ENCODE results near the gene GNB4.
A peak's percentile ranks its signal among the peaks of the same experiment; 100 is the strongest.

The GNB4 gene

DNA sequence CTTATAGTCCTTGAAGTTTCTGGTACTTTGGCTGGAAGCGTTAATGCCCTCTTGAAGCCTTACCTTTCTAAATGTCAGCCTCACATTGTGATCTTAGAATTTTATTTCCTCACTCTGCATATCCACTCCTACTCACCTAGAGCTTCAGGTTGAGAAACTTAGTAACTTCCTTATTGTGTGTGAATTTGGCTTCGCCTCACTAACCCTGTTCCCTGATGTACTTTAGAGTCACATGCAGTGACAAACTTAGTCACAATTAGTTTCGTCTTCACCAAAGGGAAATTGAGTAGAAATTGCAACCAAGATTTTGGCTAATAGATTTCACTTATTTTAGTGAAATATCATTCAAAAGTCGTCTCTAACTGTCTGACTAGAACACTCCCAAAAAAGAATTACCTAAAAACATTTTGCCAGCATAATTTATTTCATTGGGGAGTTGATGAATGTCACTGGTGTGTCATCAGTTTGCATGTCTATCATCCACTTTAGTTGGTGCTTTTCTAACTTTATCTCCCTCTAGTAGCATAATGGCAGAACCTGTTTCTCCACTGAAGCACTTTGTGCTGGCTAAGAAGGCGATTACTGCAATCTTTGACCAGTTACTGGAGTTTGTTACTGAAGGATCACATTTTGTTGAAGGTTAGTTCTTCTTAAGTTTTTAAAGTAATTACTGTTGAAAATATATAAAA lies 102.8 kb downstream of the GNB4 start:
- no peak for DNase-seq

DNA sequence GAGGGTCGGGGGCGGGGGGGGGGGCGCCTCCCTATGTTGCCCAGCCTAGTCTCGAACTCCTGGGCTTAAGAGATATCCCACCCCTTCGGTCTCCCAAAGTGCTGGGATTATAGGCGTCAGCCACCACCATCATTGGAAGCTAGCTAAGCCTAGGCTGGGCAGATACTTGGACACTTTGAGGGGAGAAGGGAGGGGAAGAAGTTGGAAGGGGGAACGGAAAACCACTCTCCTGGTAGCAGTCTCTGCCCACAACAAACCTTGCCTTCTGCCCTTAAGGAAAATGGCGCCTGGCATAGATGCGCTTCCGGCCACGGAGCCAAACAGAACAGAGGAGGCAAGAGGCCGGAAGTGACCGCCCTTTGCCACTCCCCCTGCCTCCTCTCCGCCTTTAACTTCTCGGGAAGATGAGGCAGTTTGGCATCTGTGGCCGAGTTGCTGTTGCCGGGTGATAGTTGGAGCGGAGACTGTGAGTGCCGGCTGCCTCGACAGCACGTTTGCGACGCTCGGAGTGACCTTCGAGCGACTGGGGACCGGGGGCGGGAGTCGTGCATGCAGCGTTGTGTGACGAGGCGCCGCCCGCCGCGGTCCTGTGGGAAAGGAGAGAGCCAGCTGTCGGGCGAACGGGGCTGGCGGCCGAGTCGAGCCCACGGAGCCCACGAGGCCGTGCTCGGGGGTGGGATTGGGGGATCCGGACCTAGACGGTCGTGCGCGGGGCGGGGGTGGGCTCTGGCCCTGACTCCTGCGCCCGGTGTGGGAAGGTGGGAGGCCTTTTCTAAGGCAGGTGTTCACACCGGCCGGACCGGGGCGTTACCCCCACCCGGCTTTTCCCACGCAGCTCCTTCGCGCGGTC lies 103.7 kb downstream of the GNB4 start, which contains the start of gene MFN1:
Gene MFN1, plus strand, starts transcription at position 365 of the 850 bp plus-strand sequence. CDS start 1,143 bp downstream, outside the sequence.
- peak; percentile 84 for DNase-seq
